GM12874 (cell line): Measurements from ENCODE around the gene GPR15LG.

Source experiments
- CTCF ChIP-seq: IDR thresholded peaks from 2 replicates; pipeline ENCODE4 v1.5.1; 2011; ENCODE audit warnings: low read depth, mild to moderate bottlenecking, control low read depth, low read length, moderate library complexity; ENCODE audit not compliant: insufficient read depth

Gene GPR15LG

GRCh38 chr10:84200537-84201243 is 27.1 kb downstream of the GPR15LG start:
- no peak for TF ChIP-seq CTCF

- no peak for TF ChIP-seq CTCF
These were observed 27.6 kb downstream of the GPR15LG start for GRCh38 chr10:84201244-84201606.

- TF ChIP-seq CTCF: no peak
These were observed 28.1 kb downstream of the GPR15LG start for GRCh38 chr10:84201682-84202081.

- no peak for TF ChIP-seq CTCF
These were observed 28.7 kb downstream of the GPR15LG start for GRCh38 chr10:84202349-84202748.

- TF ChIP-seq CTCF: peak; percentile 85
These were observed 30.5 kb downstream of the GPR15LG start for GRCh38 chr10:84204122-84204521.

- TF ChIP-seq CTCF: no peak
These were observed 31.0 kb downstream of the GPR15LG start for GRCh38 chr10:84204610-84205009.

- peak; percentile 94 for TF ChIP-seq CTCF
These were observed 31.6 kb downstream of the GPR15LG start for GRCh38 chr10:84205049-84205852.
